Hepatocyte (in vitro differentiated cells): Measurements from ENCODE around the gene RASA1.

Source experiments
- CTCF ChIP-seq: fragments of 200-600 bp; sonication (generic); IDR thresholded peaks from 2 replicates; pipeline ENCODE4 v1.5.1; 2016; ENCODE audit warnings: antibody characterized with exemption, mild to moderate bottlenecking; ENCODE audit not compliant: poor library complexity
- EZH2 ChIP-seq: fragments of 200-600 bp; sonication (generic); IDR thresholded peaks from 2 replicates; pipeline ENCODE4 v1.6.1; 2016; ENCODE audit warnings: antibody characterized with exemption, mild to moderate bottlenecking, borderline replicate concordance

DNA sequence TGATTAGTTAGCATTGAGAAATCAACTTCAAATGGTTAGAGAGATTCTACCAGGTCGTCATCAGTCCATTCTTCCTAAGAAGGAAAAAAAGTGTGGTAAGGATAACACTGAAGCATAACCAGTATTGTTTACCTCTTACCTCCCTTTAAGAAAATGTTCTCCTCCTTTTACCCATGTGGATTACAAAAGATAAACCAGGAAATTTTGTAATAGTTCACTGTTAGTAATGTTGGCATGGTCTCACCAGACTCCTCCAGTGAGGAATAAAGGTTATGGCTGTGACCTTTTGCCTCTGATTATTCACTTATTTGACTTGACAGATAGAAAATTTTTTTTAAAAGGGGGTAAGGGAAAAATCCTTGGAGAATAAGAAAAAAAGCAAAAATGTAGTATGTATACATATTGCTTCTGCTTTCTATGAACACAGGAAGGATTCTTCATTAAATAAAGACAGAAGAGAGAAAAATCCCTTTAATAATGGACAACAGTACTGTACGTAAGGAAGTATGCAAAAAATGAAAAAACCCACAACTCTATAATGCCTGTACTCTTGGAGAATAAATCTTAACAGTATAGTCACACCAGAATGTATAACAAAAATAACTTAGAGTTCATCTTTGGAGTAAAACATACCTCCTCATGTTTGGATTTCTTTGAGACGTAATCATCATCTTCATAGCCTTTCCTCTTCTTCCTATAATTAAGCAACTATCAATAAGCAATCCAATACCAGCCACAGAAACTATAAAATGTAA, 126.9 kb downstream of the RASA1 start:
- TF ChIP-seq CTCF (no peak), EZH2 (no peak)
